Activated T-cell treated with anti-CD3 and anti-CD28 coated beads, Interleukin-2, amount 50 U/mL, for 72 hours (primary cell): Measurements from ENCODE around the gene FGF5. TPM values are rescaled to one million over a fixed set of nuclear protein-coding genes. Genes with fewer than 3 reads are reported as not detected.
A peak's percentile ranks its signal among the peaks of the same experiment; 100 is the strongest.

ENCODE experiments used
- ATAC-seq, 2 donors: fragments of 150-1000 bp; cut with Tn5 transposase; replicated peaks in 1 of 2; 2 replicates each; pipeline ENCODE4 v1.10.0; 2021; ENCODE audit warnings: moderate library complexity in 2 of 2, mild to moderate bottlenecking in 1 of 2
- DNase-seq, 2 donors: peaks; one replicate each; pipeline ENCODE4 v3.0.0; 2021 to 2022; ENCODE audit warnings: mixed read lengths in 1 of 2
- H3K27ac Mint-ChIP-seq: one replicate; pipeline ENCODE4 v1.8.0; 2022; ENCODE audit warnings: mild to moderate bottlenecking, moderate library complexity, mixed read lengths
- H3K27me3 Mint-ChIP-seq: one replicate; pipeline ENCODE4 v1.8.0; 2022; ENCODE audit warnings: low read depth, mixed read lengths
- H3K36me3 Mint-ChIP-seq, 2 donors: one replicate each; pipeline ENCODE4 v1.8.0; 2022; ENCODE audit warnings: mixed read lengths in 2 of 2, mild to moderate bottlenecking in 1 of 2; ENCODE audit not compliant: insufficient read depth in 2 of 2
- H3K4me1 Mint-ChIP-seq: one replicate; pipeline ENCODE4 v1.8.0; 2022; ENCODE audit warnings: low read depth, mixed read lengths
- H3K4me3 Mint-ChIP-seq, 2 donors: one replicate each; pipeline ENCODE4 v1.8.0; 2022; ENCODE audit warnings: mild to moderate bottlenecking in 2 of 2, mixed read lengths in 2 of 2, moderate library complexity in 2 of 2
- H3K9me3 Mint-ChIP-seq, 2 donors: one replicate each; pipeline ENCODE4 v1.8.0; 2022; ENCODE audit warnings: mixed read lengths in 2 of 2
- total RNA-seq, 2 donors: library from RNA; stranded (reverse); gene quantifications; one replicate each; pipeline ENCODE4 v1.2.3, GENCODE V29; 2022

FGF5 gene
- total RNA-seq, 2 donors from 2014 or later = not detected

GRCh38 chr4:80259817-80260216 is 6.6 kb upstream of the FGF5 start:
- peaks cover 9% of the 10 kb centered on the region for H3K4me1 Mint-ChIP-seq
- ATAC-seq = no peak
- H3K4me3 Mint-ChIP-seq = no peak overlapping the region
- no peaks in the 10 kb centered on the region for H3K36me3 Mint-ChIP-seq
- H3K27me3 Mint-ChIP-seq = peaks cover 61% of the 10 kb centered on the region
- no peak for DNase-seq
- no peaks in the 10 kb centered on the region for H3K9me3 Mint-ChIP-seq
- no peak overlapping the region for H3K27ac Mint-ChIP-seq

DNA sequence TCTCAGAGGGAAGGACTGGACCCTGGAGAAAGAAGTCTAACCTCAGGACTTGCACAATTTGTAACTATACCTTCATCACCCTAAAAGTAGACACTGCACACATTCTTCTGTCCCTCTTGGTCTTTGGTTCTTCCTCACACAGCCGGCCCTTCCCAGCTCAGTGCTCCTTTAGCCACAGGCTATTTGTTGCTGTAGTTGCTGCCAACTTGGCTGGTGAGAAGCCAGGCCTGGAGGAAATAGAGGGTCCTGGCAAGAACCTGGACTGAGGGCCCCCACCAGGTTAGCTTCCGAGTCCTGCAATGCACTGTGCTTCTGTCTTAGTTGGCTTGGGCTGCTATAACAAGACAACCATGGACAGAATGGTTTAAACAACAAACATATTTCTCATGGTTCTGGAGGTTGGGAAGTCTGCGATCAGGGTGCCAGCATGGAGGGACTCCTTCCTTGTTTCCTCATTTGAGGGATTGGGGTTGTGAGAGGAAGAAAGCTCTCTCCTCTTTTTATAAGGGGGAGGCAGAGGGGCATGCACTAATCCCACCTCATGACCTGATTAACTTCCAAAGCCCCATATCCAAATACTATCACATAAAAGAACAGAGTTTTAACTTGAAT is 4.4 kb upstream of the FGF5 start:
- no peak overlapping the region for H3K27ac Mint-ChIP-seq
- no peak overlapping the region for H3K4me3 Mint-ChIP-seq
- peaks cover 28% of the 10 kb centered on the region for H3K4me1 Mint-ChIP-seq
- no peaks in the 10 kb centered on the region for H3K36me3 Mint-ChIP-seq
- peaks cover 66% of the 10 kb centered on the region for H3K27me3 Mint-ChIP-seq
- no peak for ATAC-seq
- no peaks in the 10 kb centered on the region for H3K9me3 Mint-ChIP-seq
- no peak for DNase-seq

DNA sequence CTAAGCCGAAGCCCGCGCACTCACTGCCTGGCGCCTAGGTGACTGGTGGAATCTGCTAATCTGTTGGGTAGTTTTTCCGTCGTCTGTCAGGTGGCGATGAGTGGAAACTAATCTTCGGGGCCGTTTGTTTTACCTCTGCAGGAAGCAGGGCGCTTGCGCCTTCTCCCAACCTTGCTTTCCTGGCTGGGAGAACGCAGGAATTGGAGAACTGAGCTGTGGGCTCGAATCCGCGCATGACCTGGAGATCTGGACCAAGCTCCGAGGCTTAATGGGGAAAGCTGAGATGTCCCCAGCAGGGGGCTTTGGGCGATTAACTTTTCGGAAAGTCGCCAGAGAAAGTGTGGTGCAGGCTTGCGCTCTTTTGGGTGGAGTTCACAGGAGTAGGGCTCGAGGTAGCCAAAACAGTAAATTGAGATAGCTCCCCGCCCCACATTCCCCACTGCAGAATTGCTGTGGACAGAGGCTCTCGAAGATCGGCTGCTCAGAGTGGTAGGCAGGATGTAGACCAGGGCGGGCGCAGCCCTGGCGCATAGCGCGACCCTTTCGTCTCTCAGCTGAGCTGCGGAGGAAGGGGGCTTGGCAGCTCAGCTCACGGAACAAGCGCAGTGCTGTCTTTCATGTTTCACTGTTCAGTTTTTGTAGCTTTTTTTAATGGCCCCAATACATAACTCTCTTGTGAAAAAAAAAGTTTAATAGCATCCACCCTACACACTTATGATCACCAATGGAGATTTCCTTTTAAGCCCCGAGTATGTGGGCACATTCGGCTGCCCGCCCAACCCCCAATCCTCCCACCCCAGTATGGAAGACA is 2.7 kb upstream of the FGF5 start:
- no peak for DNase-seq
- H3K9me3 Mint-ChIP-seq = no peaks in the 10 kb centered on the region
- peaks cover 79% of the 10 kb centered on the region for H3K27me3 Mint-ChIP-seq
- no peak overlapping the region for H3K27ac Mint-ChIP-seq
- H3K4me1 Mint-ChIP-seq = peaks cover 42% of the 10 kb centered on the region
- no peak overlapping the region for H3K4me3 Mint-ChIP-seq
- ATAC-seq = no peak
- no peaks in the 10 kb centered on the region for H3K36me3 Mint-ChIP-seq

DNA sequence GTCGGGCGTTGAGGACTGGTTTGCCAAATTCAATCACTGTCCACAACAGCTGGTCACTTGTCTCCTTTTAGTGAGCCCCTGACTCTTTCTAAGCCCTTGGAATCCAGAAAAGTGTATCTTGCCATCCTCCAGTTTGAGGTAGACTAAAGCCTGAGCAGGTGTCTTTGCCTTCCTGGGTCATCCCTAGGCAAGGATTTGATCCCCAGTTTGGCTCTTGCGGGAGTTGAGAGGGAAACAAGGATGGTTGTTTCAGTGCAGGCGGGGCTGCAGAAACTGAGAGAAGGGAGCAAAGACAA is 2.2 kb upstream of the FGF5 start:
- Mint-ChIP-seq H3K36me3 (no peaks in the 10 kb centered on the region), H3K27me3 (peaks cover 79% of the 10 kb centered on the region), H3K4me1 (peaks cover 43% of the 10 kb centered on the region), H3K9me3 (no peaks in the 10 kb centered on the region), H3K4me3 (no peak overlapping the region), H3K27ac (no peak overlapping the region)
- DNase-seq = no peak
- ATAC-seq = no peak

- Mint-ChIP-seq H3K9me3 (no peaks in the 10 kb centered on the region), H3K36me3 (no peaks in the 10 kb centered on the region), H3K4me1 (peaks cover 43% of the 10 kb centered on the region), H3K4me3 (no peak overlapping the region), H3K27ac (no peak overlapping the region), H3K27me3 (peaks cover 80% of the 10 kb centered on the region)
- ATAC-seq = no peak
- no peak for DNase-seq
These were observed 1.6 kb upstream of the FGF5 start for GRCh38 chr4:80264825-80265224.

- Mint-ChIP-seq H3K4me1 (peaks cover 43% of the 10 kb centered on the region), H3K36me3 (no peaks in the 10 kb centered on the region), H3K27me3 (peaks cover 89% of the 10 kb centered on the region), H3K9me3 (no peaks in the 10 kb centered on the region), H3K27ac (no peak overlapping the region), H3K4me3 (peak overlapping the region; percentile 78 to 92)
- DNase-seq (no peak), ATAC-seq (no peak)
These were observed 752 bp upstream of the FGF5 start for GRCh38 chr4:80265571-80266252.

DNA sequence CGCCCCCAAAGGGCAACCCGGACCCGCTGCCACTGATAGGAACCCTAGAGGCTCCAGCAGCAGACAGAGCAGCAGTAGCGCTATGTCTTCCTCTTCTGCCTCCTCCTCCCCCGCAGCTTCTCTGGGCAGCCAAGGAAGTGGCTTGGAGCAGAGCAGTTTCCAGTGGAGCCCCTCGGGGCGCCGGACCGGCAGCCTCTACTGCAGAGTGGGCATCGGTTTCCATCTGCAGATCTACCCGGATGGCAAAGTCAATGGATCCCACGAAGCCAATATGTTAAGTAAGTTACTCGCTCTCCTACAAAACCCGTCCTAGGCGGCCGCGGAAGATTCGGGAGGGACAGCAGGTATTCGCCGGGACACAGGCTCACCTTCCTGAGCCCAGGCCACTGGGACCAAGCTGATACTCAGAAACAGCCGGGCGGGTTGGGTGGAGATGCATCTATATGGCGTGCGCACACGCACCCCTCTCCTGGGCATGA is 477 bp downstream of the FGF5 start:
- Mint-ChIP-seq H3K36me3 (no peaks in the 10 kb centered on the region), H3K4me1 (peaks cover 43% of the 10 kb centered on the region), H3K4me3 (peak overlapping the region; percentile 78 to 92), H3K27me3 (peaks cover 97% of the 10 kb centered on the region), H3K9me3 (no peaks in the 10 kb centered on the region), H3K27ac (no peak overlapping the region)
- DNase-seq = peak; percentile 7 to 8
- ATAC-seq = peak; percentile 43 to 48

DNA sequence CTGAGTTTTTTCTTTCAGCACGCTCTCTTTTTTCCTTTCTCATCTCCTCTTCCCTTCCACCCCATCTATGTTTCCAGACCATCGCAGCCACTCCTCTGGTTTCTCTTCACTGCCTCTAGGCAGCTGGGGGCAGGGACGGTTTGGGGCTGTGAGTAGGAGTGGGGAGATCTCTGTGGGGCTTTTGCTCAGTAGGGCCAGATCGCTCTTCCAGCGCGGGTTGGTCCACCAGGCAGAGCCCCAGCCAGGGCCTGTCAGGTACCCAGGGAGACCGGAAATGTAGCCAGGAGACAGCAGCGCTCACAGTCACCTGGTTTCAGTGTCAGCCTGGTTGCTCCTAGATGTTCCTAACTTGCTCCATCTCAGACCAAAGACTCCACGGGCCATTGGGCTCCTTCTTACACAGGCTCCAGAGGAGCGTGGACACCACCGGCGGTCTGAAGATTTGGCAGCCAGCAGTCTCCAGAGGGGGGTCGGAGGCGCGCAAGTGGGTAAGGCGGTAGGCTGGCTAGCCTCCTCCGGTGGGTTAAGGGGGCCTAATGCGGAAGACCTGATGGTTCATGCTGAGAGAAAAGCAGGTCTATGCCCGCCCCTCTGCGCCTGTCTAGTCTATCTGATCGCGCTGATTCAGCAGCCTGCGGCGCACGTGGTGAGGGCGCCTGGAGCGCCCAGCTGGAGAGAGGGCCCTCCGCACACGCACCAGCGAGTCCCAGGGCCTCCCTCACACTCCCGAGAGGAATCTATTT is 1.8 kb downstream of the FGF5 start:
- peak in 1 of 2 donors; percentile 36 for ATAC-seq
- peak in 1 of 2 donors; percentile 3 for DNase-seq
- Mint-ChIP-seq H3K27me3 (peaks cover 85% of the 10 kb centered on the region), H3K4me1 (peaks cover 43% of the 10 kb centered on the region), H3K27ac (no peak overlapping the region), H3K4me3 (peak overlapping the region; percentile 72 to 92), H3K9me3 (no peaks in the 10 kb centered on the region), H3K36me3 (no peaks in the 10 kb centered on the region)

DNA sequence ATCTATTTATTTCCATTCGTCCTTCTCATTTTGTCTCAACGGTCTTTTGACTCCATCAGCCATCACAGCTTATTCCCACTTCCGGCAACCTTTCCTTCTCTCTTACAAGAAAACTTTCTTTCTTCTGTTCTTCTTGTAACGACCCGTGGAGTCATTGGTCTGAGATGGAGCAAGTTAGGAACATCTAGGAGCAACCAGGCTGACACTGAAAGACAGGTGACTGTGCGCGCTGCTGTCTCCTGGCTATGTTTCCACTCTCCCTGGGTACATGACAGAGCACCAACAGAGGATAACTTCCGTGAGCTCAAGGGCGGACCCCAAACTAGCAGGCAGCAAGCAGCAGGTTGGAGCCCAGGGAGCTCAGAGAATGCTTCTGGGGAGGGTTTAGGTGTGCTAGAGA is 2.5 kb downstream of the FGF5 start:
- peaks cover 84% of the 10 kb centered on the region for H3K27me3 Mint-ChIP-seq
- no peak overlapping the region for H3K27ac Mint-ChIP-seq
- peak overlapping the region in 1 of 2 donors; percentile 22 for H3K4me3 Mint-ChIP-seq
- H3K36me3 Mint-ChIP-seq = no peaks in the 10 kb centered on the region
- no peak for ATAC-seq
- no peaks in the 10 kb centered on the region for H3K9me3 Mint-ChIP-seq
- DNase-seq = no peak
- peaks cover 42% of the 10 kb centered on the region for H3K4me1 Mint-ChIP-seq

GRCh38 chr4:80270321-80270720 is 3.9 kb downstream of the FGF5 start:
- Mint-ChIP-seq H3K4me1 (peaks cover 32% of the 10 kb centered on the region), H3K4me3 (no peak overlapping the region), H3K27ac (no peak overlapping the region), H3K27me3 (peaks cover 71% of the 10 kb centered on the region), H3K9me3 (no peaks in the 10 kb centered on the region), H3K36me3 (no peaks in the 10 kb centered on the region)
- DNase-seq = no peak
- ATAC-seq = no peak

DNA sequence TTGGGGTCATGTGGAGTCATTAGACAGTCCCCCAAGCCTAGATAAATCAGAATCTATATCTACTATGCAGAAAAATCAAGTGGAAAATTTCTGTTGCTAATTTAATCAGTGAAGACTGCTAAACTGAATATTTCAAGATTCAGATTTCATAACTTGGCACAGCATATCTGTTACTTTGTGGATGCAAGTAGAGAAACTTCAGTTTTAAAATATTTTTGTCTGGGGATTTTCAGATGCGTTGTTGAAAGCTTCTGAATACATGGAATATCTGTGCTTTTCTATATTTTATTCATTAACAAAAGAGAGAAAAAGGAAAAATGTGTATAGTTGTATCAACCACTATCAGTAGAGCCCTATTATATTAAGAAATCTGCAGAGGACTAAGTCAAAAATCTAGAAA is 4.4 kb downstream of the FGF5 start:
- Mint-ChIP-seq H3K36me3 (no peaks in the 10 kb centered on the region), H3K9me3 (no peaks in the 10 kb centered on the region), H3K27me3 (peaks cover 66% of the 10 kb centered on the region)

GRCh38 chr4:80271801-80272200 is 5.3 kb downstream of the FGF5 start:
- no peak for ATAC-seq
- peaks cover 56% of the 10 kb centered on the region for H3K27me3 Mint-ChIP-seq
- H3K9me3 Mint-ChIP-seq = no peaks in the 10 kb centered on the region
- no peak for DNase-seq
- H3K36me3 Mint-ChIP-seq = no peaks in the 10 kb centered on the region
- H3K4me3 Mint-ChIP-seq = no peak overlapping the region
- peaks cover 17% of the 10 kb centered on the region for H3K4me1 Mint-ChIP-seq
- H3K27ac Mint-ChIP-seq = no peak overlapping the region

More for the DNA sequence above, 4.4 kb downstream of the FGF5 start:
- DNase-seq = no peak
- Mint-ChIP-seq H3K27ac (no peak overlapping the region), H3K4me3 (no peak overlapping the region), H3K4me1 (peaks cover 27% of the 10 kb centered on the region)
- no peak for ATAC-seq

- Mint-ChIP-seq H3K27ac (no peak overlapping the region), H3K27me3 (peaks cover 8% of the 10 kb centered on the region), H3K4me1 (no peaks in the 10 kb centered on the region), H3K36me3 (no peaks in the 10 kb centered on the region), H3K9me3 (no peaks in the 10 kb centered on the region), H3K4me3 (no peak overlapping the region)
- no peak for DNase-seq
- no peak for ATAC-seq
These were observed 10.5 kb downstream of the FGF5 start for GRCh38 chr4:80276931-80277330.
